GM23248 (cell line): ENCODE results near the gene ARHGEF11.

Source experiments
- EZH2 ChIP-seq: fragments of 200-600 bp; sonication (generic); IDR thresholded peaks from 2 replicates; pipeline ENCODE4 v1.6.1; 2018; ENCODE audit warnings: antibody characterized with exemption, mild to moderate bottlenecking; ENCODE audit not compliant: insufficient read depth, poor library complexity, severe bottlenecking
- EZH2phosphoT487 ChIP-seq: fragments of 200-600 bp; sonication (generic); IDR thresholded peaks from 2 replicates; pipeline ENCODE4 v1.6.1; 2018; ENCODE audit warnings: antibody characterized with exemption, moderate library complexity, mild to moderate bottlenecking, low read depth; ENCODE audit not compliant: insufficient read depth

DNA sequence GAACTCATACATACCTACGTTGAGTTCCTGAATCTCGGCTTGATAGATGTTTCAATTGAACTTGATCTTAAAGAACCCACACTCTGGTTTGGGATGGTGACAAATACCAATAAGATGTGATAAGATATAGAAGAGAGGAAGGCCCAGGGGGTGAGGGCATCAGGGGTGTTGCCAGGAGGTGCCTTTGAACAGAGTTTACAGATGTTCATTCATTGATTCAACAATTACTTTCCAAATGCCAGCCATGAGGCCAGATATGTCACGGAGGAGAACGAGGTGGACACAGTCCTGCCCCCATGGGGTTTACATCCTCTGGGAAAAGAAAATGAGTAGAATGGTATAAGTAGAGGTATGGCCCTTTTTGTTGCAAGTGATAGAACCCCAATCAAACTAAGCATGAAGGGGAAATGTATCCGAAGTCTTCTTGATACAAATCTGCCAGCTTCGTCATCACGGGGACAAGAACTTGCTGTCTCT lies 124.5 kb downstream of the ARHGEF11 start:
- TF ChIP-seq EZH2 (no peak), EZH2phosphoT487 (no peak)
